Cardiac ventricle fibroblast (primary cell): Measurements from ENCODE around the gene MBOAT1. TPM values are rescaled to one million over a fixed set of nuclear protein-coding genes. Genes with fewer than 3 reads are reported as not detected.

Experiments used
- total RNA-seq: library from RNA; depleted of rRNA; stranded (reverse); fragments of >200 nt; gene quantifications from 2 replicates; pipeline ENCODE4 v1.2.3, GENCODE V29; 2015

Gene MBOAT1, protein sequence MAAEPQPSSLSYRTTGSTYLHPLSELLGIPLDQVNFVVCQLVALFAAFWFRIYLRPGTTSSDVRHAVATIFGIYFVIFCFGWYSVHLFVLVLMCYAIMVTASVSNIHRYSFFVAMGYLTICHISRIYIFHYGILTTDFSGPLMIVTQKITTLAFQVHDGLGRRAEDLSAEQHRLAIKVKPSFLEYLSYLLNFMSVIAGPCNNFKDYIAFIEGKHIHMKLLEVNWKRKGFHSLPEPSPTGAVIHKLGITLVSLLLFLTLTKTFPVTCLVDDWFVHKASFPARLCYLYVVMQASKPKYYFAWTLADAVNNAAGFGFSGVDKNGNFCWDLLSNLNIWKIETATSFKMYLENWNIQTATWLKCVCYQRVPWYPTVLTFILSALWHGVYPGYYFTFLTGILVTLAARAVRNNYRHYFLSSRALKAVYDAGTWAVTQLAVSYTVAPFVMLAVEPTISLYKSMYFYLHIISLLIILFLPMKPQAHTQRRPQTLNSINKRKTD
- total RNA-seq, result 0.24 and 0.69 TPM in 2 replicates

GRCh38 chr6:20212392-20213111 is at the start of gene MBOAT1:
TSS of gene MBOAT1 (minus strand) at chr6:20212469. CDS start at chr6:20212234, 235 bp downstream.

Other genes starting within 250 kb of the MBOAT1 start
- gene E2F3, start 189.4 kb upstream of the MBOAT1 start, total RNA-seq, result 9.1 and 10.2 TPM in 2 replicates